ENCODE results near the gene CD276.

- TF ChIP-seq CTCF (IDR thresholded peaks at IDR 0.05) (no peak), POLR2AphosphoS5 (IDR thresholded peaks at IDR 0.05) (no peak), POLR2A (IDR thresholded peaks at IDR 0.05) (no peak)
Observed at GRCh38 chr15:73732930-73733329, 48.7 kb downstream of the CD276 start.
